OCI-M1 (cell line): Measurements from ENCODE around the gene SLC38A5.
"Not testable (repeated sequence)": the region's sequence is repeated elsewhere in the genome, so short reads cannot be mapped to it uniquely, and the experiment has no call there.

Source experiments
- DNase-seq: peaks from one replicate; lab custom pipeline; 2025; lab: John Stamatoyannopoulos, UW

Gene SLC38A5

DNA sequence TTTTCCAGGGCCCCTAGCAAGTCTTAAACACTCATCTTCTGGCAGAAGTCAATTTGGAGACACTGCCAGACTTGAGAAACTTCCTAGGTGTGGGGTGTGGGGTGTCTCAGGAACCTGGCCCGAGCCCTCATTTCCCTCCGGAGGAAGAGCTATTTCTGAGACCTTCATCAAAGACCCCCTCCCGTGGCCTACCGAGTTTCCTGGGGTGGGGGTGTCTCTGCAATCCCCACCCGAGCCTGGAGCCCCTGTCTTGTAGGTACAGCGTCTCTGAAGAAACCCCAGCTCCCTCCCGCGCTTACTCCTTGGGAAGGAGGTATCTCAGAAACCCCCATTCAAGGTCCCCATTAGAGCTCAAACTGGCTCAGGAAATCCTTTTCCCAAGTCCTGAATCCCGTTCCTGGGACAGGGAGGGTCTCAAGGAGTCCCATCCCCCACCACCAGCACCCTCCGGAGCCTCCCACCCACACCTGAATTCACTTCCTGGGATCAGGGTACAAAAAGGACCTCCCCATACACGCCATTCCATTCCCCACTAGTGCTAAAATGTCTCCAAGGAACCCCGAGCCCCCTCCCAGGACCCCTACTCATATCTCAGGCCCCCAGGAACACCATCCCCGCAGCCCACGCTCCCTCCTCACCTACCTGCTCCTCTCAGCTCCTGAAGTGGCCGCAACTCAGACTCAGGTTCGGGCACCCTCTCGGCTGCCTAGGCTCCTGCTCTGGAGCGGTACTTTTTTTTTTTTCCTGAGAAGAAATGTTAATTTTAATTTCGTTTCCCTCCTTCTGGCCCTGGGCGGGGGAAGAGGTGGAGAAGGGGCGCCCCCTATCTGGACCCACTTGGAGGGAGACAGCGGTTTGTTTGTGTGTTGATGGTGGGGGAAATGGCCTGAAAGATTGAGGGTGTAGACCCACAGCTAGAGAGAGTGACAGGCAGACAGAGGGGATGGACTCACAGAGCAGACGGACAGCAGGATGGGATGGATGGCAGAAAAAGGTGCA, 1.1 kb downstream of the SLC38A5 start:
- peak; percentile 78 for DNase-seq

DNA sequence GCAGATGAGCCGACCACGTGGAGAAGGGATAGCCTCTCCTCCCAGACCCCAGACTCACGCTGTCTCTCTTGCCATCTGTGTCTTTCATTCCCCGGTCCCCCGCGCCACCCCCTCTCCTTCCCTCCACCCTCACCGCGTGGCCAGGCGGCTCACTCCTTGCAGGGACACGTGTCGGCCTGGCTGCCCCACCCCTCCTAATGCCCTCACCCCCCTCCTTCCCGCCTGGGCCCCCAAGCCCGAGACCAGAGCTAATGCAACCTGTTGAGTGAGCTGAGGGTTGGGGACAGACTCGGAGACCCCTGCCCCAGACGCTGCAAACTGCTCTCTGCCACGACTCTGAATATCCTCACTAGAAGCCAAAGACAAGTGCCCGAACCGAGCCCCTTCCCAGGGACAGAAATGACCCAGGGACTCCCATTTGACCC, 1.8 kb downstream of the SLC38A5 start:
- peak; percentile 41 for DNase-seq

DNA sequence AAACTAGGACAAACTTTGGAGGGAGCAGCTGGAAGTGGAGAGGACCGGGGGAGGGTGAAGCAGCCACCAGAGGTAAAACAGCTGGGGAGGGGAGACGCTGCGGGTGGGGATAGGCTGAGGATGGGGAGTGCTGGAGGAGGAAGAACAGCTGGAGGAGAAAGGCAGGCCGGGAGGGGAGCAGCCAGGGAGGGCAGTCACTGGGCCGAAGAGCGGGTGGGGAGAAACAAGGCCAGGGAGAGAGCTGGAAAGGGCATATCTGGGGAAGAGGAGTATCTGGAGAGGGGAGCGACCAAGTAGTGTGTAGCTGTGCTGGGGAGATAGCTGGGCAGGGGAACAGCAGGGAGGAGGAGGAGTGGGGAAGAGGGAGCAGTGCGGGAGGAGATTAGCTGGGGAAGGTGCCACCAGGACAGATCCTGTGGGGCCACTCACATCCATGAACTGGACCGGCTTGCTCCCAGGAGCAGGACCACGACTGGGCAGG, 2.7 kb downstream of the SLC38A5 start:
- peak; percentile 13 for DNase-seq

DNA sequence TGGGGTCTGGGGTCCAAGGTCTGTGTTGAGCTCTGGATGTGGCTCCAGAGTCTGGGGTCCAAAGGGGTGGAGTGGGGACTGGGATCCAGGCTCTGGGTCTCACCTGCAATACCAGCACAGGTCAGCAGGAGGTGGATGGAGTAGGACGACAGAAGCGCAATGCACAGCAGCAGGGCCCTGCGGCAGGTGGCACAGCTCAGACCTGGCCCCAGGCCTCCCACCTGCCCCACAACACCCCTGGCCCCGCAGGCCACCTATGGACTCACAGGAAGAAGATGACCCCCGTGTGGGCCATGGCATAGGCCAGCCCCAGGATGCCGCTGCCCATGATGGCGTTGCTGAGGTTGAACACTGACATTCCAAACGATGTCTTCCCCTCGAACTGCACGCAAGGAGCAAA, 3.4 kb downstream of the SLC38A5 start:
- DNase-seq: no peak

DNA sequence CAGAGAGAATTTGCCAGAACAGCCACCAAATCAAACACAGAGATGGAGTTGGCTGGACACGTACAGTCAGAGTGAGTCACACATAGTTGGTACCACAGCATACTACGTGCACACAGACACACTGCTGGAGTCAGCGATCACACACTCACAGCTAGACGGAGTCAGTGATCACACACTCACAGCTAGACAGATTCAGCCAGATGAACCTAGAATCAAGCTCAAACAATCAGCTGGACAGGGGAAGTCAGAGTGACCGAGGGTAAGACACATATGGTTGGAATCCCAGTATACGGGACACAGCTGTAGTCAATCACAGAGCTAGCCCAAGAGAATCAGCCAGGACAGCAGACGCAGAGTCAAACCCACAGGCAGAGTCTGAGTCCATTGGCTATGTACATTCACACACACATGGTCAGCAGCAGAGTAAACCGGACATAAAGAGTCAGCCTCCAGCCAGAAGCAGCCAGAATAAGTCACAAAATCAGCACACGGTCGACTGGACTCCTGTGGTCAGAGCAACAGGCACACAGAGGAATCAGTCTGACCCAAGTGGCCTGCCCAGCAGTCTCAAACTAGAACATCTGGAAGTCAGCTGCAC, 4.6 kb downstream of the SLC38A5 start:
- DNase-seq: no peak

DNA sequence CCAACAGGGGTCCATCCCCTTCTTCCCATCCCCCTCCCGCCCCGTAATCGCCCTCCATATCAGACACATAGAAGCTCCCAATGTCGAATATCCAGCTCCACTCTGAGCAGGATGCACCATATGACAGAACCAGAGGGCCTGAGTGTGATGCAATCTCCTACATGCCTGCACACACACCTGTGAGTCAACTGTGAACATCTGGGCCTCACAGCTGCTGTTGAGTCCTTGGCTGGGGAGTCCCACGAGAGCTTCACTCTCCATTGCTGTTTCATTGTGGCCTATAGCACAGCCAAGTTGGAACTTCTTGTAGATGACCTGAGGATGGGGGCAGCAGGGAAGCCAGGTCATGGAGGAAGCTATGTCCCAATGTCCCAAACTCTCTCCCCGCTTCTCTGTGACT, 8.2 kb downstream of the SLC38A5 start:
- DNase-seq: no peak

DNA sequence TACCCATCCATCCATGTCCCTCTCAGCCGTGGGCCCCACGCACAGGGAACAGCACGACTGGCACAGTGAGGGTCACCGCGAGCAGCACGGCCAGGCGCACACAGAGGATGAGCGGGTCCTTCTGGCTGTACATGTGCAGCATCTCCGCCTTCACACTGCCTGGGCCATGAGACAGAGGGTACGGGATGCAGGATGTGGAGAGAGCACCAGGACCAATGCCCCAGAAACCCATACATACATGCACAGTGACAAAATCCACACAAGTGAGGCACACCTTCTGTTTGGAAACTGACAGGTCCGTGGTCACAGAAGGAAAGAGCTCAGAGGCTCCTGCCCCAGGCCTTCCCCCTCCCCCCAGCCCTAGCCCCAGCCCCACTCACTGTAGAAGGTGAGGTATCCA, 9.5 kb downstream of the SLC38A5 start:
- DNase-seq: no peak

DNA sequence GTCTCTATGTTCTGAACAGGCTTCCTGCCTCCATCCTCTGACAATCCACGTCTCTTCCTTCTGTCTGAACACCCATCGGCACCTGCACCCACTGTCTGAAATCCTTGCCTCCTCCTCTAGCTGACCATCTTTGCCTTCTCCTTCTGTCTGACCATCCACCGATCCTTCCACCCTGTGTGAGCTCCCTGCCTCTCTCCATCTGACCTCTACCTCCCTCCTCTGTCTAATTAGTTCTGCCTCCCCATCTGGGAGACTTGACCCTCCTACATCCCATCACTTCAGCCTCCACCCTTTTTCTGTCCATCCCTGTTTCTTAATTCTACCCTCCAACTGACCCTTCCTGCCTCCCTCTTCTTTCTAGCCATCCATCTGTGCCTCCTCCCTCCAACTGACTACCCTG, 10.0 kb downstream of the SLC38A5 start:
- no peak for DNase-seq

DNA sequence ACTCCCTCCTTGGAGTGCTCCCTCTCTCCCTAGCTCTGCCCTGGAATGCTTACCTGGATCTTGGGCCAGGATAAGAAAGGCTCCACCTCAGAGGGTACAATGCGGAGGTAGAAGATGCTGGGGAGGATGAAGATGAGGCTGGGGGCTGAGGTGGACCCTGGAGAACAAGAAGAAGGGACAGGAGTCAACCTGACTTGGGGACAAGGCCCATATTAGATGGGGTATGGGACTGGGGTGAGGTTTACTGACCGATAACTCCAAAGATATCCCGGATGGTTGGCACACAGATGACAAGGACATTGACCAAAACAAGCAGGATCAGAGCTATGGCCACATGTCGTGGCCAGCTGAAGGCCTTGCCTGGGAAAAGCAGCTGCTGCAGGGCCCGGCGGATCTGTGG, 10.6 kb downstream of the SLC38A5 start:
- no peak for DNase-seq

DNA sequence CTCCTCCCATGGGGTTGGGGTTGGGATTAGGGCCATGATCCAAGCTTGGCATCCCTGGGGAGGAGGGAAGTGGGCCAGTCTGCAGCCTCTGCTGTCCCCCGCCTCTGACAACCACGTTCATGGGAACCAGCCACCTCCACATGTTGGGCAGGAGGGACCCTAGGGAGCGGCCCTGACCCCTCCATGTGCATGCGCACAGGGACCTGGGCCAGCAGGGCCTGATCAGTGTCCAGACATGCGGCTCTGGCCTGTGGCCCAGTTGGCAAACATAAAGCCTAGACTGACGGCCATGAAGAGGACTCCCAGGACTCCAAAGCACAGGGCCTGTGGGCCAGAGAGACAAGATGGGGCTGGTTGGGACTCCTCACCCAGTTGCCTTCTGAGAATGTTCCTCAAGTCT, 11.3 kb downstream of the SLC38A5 start:
- no peak for DNase-seq

DNA sequence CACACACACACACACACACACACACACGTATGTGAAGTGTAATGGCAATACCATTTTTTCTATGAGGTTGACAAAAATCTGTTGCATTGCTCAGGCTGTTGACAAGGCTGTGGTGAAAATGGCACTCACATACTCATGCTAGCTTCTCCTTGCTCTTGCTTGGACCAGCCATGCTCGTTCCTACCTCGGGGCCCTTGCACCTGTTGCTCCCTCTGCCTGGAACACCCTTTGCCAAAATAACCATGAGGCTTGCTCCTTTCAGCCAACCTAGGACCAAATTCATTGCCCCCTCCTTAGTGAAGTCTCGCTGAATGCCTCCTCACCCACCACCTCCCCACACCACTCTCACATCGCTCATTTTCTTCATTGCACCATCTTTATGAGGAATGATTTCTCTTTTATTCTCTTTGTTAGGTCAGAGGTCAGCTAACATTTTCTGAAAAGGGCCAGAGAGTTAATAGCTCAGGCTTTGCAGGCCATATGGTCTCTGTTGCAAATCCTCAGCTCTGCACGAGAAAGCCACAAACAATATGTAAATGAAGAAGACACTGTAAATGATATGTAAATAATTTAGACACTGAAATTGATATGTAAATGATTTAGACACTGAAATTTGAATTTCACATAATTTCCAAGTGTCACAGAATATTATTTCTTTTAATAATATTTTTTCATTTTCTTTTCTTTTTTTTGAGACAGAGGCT, 13.3 kb downstream of the SLC38A5 start:
- DNase-seq: no peak

DNA sequence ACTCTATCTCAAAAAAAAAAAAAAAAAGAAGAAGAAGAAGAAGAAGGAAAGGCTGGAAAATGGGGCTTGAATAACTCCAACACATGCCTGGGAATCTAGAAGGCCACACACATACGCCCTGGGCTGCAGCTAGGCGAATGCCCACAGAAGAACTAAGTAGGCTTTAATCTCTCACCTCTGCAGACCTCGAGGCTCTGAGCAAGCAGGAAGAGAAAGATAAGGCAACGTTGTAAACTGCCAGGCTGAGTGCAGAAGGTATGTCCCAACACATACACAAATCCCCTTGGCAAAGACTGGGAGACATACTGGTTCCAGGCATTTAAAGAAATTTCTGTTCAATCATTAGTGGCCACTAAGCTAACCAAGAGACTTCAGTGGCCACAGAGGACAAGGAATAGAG, 18.4 kb downstream of the SLC38A5 start:
- DNase-seq: peak; percentile 30

DNA sequence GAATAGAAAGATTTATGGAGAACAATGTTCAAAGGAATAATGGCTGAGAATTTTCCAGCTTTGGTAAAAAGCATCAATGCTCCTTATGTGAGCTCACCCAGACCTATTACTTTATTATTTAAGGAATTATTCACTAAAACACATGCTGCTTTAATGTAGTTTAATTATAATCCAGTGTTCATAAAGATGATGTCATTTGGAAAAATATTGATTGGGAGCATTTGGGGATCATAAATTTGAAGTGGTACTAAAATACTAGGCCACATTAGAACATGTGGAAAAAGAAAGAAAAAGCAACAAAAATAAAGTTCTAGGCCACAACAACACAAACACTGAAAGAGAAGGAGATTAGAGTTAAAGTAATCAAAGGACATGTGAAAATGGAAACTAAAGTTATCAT, 20.0 kb downstream of the SLC38A5 start:
- DNase-seq: no peak

DNA sequence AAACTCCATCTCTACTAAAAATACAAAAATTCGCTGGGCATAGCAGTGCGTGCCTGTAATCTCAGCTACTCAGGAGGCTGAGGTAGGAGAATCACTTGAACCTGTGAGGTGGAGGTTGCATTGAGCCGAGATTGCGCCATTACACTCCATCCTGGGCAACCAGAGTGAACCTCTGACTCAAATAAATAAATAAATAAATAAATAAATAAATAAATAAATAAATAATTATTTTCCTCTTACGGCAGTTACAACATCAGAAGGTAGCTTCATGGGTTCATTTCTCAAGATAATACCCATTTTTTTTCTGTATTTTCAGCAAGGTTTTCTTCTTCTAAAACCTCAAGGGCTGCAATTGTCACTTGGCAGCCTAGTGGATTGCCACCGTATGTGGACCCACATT, 22.9 kb downstream of the SLC38A5 start:
- DNase-seq: not testable (repeated sequence)

DNA sequence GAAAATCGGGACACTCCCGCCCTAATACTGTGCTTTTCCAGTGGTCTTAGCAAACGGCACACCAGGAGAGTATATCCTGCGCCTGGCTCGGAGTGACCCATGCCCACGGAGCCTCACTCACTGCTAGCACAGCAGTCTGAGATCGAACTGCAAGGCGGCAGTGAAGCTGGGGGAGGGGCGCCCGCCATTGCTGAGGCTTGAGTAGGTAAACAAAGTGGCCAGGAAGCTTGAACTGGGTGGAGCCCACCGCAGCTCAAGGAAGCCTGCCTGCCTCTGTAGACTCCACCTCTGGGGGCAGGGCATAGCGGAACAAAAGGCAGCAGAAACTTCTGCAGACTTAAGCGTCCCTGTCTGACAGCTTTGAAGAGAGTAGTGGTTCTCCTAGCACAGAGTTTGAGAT, 36.3 kb downstream of the SLC38A5 start:
- DNase-seq: not testable (repeated sequence)

DNA sequence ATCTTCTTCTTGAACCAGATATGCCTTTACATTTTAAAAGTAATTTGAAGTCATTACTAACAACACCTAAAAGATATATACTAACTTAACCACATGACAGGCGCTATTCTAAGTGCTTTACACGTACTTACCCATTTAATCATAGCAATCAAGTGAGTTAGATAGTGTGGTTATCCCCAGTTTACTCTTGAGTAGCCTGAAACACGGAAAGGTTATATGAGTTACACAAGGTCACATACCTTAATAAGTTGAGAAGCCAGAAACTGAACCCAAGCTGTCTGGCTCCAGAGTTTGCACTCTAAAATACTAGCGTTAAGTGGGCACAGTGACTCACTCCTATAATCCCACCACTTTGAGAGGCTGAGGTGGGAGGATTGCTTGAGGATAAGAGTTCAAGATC, 39.9 kb downstream of the SLC38A5 start:
- not testable (repeated sequence) for DNase-seq

DNA sequence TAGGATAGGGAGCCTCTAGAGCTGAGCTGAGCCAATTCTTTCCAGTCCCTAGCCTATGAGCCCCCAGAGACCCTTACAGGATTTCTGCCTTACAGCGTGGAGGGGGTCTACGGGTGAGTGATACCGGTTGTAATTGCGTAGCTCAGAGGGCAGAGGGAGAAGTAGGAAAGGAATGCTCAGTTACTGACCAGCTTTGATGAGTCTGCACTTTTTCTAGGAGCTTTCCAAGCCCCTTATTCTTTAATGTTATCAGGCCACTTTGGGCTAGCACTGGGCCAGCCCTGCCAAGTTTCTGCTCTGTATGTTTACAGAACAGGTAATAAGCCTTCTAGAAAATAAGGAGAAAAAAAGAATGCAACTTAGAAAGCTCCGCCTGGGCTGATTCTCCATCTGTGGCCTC, 40.5 kb downstream of the SLC38A5 start:
- peak; percentile 16 for DNase-seq

DNA sequence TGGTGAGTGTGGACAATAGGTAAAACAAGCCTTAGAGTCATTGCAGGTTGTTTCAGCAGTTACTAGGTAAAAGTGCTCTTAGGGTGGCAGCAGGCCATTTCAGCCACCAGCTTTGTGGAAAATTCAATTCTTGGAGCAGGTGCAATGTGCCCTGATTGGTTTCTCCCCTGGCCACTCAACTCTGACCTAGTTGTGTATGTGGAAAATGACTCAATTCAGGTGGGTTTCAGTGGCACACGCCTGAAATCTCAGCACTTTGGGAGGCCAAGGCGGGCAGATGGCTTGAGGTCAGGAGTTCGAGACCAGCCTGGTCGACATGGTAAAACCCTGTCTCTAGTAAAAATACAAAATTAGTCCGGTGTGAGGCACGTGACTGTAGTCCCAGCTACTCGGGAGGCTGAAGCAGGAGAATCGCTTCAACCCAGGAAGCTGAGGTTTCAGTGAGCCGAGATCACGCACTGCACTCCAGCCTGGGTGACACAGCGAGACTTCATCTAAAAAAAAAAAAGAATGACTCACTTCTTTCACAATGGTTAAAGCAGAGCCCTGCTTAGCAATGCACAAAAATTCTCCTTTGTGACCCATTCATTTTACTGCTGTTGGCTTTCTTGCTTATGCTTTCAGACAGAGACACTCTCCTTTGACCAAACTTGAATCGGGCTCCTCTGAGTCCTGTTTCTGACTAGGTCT, 42.9 kb downstream of the SLC38A5 start:
- DNase-seq: not testable (repeated sequence)

DNA sequence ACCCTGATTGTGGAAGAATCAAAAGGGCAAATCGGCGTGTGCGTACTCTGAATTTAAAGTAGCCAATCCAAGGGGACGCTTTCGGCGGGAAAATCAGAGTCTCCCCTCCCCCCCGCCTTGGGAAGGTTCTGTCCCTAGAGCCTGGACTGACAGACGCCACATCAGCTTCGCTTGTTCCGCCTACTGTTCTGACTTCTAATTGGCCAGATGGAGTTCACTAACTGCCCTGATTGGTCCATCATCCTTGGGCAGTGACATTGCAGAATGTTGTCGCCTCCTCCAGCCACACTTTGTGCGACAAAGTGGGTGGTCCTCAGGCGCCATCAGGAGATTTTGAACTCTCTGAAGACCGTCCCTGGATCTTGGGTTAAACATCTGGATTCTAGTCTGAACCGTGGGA, 58.2 kb downstream of the SLC38A5 start, which contains the start of gene SSX4B:
Gene SSX4B, minus strand, starts transcription at position 101 of the 400 bp plus-strand sequence. CDS start 588 bp downstream, outside the sequence.
- DNase-seq: not testable (repeated sequence)
